ENCODE results near the gene ZNF497.

ZNF497 gene

DNA sequence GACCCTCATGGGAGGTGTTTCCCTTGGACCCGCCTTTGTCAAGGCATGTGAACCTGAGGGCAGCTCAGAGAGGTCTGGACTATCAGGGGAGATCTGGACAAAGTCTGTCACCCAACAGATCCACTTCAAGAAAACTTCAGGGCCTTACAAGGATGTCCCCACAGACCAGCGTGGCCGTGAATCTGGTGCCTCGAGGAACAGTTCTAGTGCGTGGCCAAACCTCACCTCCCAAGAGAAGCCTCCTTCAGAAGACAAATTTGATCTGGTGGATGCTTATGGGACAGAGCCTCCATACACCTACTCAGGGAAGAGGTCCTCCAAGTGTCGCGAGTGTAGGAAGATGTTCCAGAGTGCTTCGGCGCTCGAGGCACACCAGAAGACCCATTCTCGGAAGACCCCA lies 24.2 kb downstream of the ZNF497 start:
- no peaks in the 10 kb centered on the region for H3K36me3 ChIP-seq (ENCODE audit: insufficient read depth, low read length)
- H3K4me1 ChIP-seq (ENCODE audit: insufficient read depth, low read length, poor library complexity, severe bottlenecking) = peaks cover 21% of the 10 kb centered on the region

GRCh38 chr19:58336820-58337219 lies 25.7 kb downstream of the ZNF497 start:
- Histone ChIP-seq H2AFZ (ENCODE audit: low read length) (no peak overlapping the region), H3K9ac (ENCODE audit: low read depth, low read length, poor library complexity, severe bottlenecking) (no peak overlapping the region), H3K36me3 (ENCODE audit: insufficient read depth, low read length) (no peaks in the 10 kb centered on the region), H3K9me2 (replicated peaks; ENCODE audit: low read depth, low read length) (no peaks in the 10 kb centered on the region), H4K20me1 (ENCODE audit: insufficient read depth, low read length, poor library complexity, severe bottlenecking) (no peaks in the 10 kb centered on the region), H3K79me2 (ENCODE audit: insufficient read depth, low read length) (no peaks in the 10 kb centered on the region), H3K4me2 (ENCODE audit: low read depth, low read length, poor library complexity, severe bottlenecking) (no peak overlapping the region), H3K9me3 (ENCODE audit: insufficient read depth, low read depth, low read length) (no peaks in the 10 kb centered on the region), H3K27me3 (ENCODE audit: insufficient read depth, low read length, poor library complexity, severe bottlenecking) (no peaks in the 10 kb centered on the region), H3K4me1 (ENCODE audit: insufficient read depth, low read length, poor library complexity, severe bottlenecking) (peaks cover 21% of the 10 kb centered on the region), H3F3A (ENCODE audit: low read depth) (no peaks in the 10 kb centered on the region), H3K4me3 (ENCODE audit: low read length, poor library complexity, severe bottlenecking) (no peak overlapping the region)
- TF ChIP-seq EZH2phosphoT487 (IDR thresholded peaks at IDR 0.05; ENCODE audit: borderline replicate concordance) = no peak
- TF ChIP-seq, protein P1, sequence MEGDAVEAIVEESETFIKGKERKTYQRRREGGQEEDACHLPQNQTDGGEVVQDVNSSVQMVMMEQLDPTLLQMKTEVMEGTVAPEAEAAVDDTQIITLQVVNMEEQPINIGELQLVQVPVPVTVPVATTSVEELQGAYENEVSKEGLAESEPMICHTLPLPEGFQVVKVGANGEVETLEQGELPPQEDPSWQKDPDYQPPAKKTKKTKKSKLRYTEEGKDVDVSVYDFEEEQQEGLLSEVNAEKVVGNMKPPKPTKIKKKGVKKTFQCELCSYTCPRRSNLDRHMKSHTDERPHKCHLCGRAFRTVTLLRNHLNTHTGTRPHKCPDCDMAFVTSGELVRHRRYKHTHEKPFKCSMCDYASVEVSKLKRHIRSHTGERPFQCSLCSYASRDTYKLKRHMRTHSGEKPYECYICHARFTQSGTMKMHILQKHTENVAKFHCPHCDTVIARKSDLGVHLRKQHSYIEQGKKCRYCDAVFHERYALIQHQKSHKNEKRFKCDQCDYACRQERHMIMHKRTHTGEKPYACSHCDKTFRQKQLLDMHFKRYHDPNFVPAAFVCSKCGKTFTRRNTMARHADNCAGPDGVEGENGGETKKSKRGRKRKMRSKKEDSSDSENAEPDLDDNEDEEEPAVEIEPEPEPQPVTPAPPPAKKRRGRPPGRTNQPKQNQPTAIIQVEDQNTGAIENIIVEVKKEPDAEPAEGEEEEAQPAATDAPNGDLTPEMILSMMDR (conservative IDR thresholded peaks at IDR 0.05; ENCODE audit: low read length) = no peak

More for the DNA sequence above, 24.2 kb downstream of the ZNF497 start:
- no peak overlapping the region for H3K4me2 ChIP-seq (ENCODE audit: low read depth, low read length, poor library complexity, severe bottlenecking)
- no peaks in the 10 kb centered on the region for H3K9me2 ChIP-seq (replicated peaks; ENCODE audit: low read depth, low read length)
- H2AFZ ChIP-seq (ENCODE audit: low read length) = no peak overlapping the region
- no peak overlapping the region for H3K9ac ChIP-seq (ENCODE audit: low read depth, low read length, poor library complexity, severe bottlenecking)
- H3K27me3 ChIP-seq (ENCODE audit: insufficient read depth, low read length, poor library complexity, severe bottlenecking) = no peaks in the 10 kb centered on the region
- H3K9me3 ChIP-seq (ENCODE audit: insufficient read depth, low read depth, low read length) = no peaks in the 10 kb centered on the region
- no peaks in the 10 kb centered on the region for H3K79me2 ChIP-seq (ENCODE audit: insufficient read depth, low read length)
- TF ChIP-seq, protein P1 (conservative IDR thresholded peaks at IDR 0.05; ENCODE audit: low read length) = no peak
- TF ChIP-seq EZH2phosphoT487 (IDR thresholded peaks at IDR 0.05; ENCODE audit: borderline replicate concordance) = no peak
- H3F3A ChIP-seq (ENCODE audit: low read depth) = no peaks in the 10 kb centered on the region
- H4K20me1 ChIP-seq (ENCODE audit: insufficient read depth, low read length, poor library complexity, severe bottlenecking) = no peaks in the 10 kb centered on the region
- H3K4me3 ChIP-seq (ENCODE audit: low read length, poor library complexity, severe bottlenecking) = no peak overlapping the region

DNA sequence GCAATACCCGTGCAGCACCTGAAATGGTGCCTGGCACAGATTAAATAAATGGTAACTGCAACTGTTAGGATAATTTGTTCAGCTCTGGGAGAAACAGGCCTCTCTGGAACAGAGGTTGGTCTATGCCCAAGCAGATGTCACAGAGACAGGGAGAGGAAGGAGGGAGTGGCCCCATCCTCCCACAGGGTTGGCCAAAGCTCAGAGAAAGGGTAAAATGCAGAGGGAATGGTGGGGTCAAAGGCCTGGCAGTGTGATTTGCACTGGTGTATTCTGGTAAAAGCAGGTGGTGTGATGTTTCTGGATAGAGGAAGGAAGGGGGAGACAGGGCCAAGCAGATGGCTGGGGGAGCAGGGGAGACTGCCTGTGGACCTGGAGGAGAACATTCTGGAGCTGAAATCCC lies 26.3 kb downstream of the ZNF497 start:
- Histone ChIP-seq H3K4me2 (ENCODE audit: low read depth, low read length, poor library complexity, severe bottlenecking) (no peak overlapping the region), H3K79me2 (ENCODE audit: insufficient read depth, low read length) (no peaks in the 10 kb centered on the region), H3K4me3 (ENCODE audit: low read length, poor library complexity, severe bottlenecking) (no peak overlapping the region), H4K20me1 (ENCODE audit: insufficient read depth, low read length, poor library complexity, severe bottlenecking) (no peaks in the 10 kb centered on the region), H3F3A (ENCODE audit: low read depth) (no peaks in the 10 kb centered on the region), H3K4me1 (ENCODE audit: insufficient read depth, low read length, poor library complexity, severe bottlenecking) (peaks cover 20% of the 10 kb centered on the region), H3K27me3 (ENCODE audit: insufficient read depth, low read length, poor library complexity, severe bottlenecking) (no peaks in the 10 kb centered on the region), H3K9me2 (replicated peaks; ENCODE audit: low read depth, low read length) (no peaks in the 10 kb centered on the region), H3K36me3 (ENCODE audit: insufficient read depth, low read length) (no peaks in the 10 kb centered on the region), H3K9ac (ENCODE audit: low read depth, low read length, poor library complexity, severe bottlenecking) (no peak overlapping the region), H3K9me3 (ENCODE audit: insufficient read depth, low read depth, low read length) (no peaks in the 10 kb centered on the region), H2AFZ (ENCODE audit: low read length) (no peak overlapping the region)
- no peak for TF ChIP-seq EZH2phosphoT487 (IDR thresholded peaks at IDR 0.05; ENCODE audit: borderline replicate concordance)
- TF ChIP-seq, protein P1 (conservative IDR thresholded peaks at IDR 0.05; ENCODE audit: low read length) = no peak
